ENCODE data around the gene OBP2A.

The OBP2A gene

GRCh38 chr9:135581636-135582426 is 35.9 kb downstream of the OBP2A start:
- no peak for DNase-seq

GRCh38 chr9:135582541-135582940 is 36.6 kb downstream of the OBP2A start:
- DNase-seq: no peak

GRCh38 chr9:135582966-135583687 is 37.2 kb downstream of the OBP2A start:
- no peak for DNase-seq

GRCh38 chr9:135583688-135584011 is 37.7 kb downstream of the OBP2A start:
- DNase-seq: no peak

- DNase-seq: no peak
These were observed 38.4 kb downstream of the OBP2A start for GRCh38 chr9:135584371-135584770.

GRCh38 chr9:135584934-135585333 is 39.0 kb downstream of the OBP2A start:
- no peak for DNase-seq

- DNase-seq: no peak
These were observed 40.7 kb downstream of the OBP2A start for GRCh38 chr9:135586601-135587109.

- no peak for DNase-seq
These were observed 41.7 kb downstream of the OBP2A start for GRCh38 chr9:135587658-135588057.

- DNase-seq: no peak
These were observed 42.4 kb downstream of the OBP2A start for GRCh38 chr9:135588371-135588770.

- no peak for DNase-seq
These were observed 43.1 kb downstream of the OBP2A start for GRCh38 chr9:135588886-135589595.

GRCh38 chr9:135589596-135590485 is 43.9 kb downstream of the OBP2A start:
- DNase-seq: no peak

- no peak for DNase-seq
These were observed 44.7 kb downstream of the OBP2A start for GRCh38 chr9:135590486-135591079.

GRCh38 chr9:135591506-135592330 is 45.8 kb downstream of the OBP2A start:
- no peak for DNase-seq

GRCh38 chr9:135592331-135592590 is 46.3 kb downstream of the OBP2A start:
- no peak for DNase-seq

GRCh38 chr9:135592625-135593024 is 46.7 kb downstream of the OBP2A start:
- DNase-seq: no peak

- DNase-seq: no peak
These were observed 50.3 kb downstream of the OBP2A start for GRCh38 chr9:135596211-135596610.

All from SHP77 treated with DMSO at 0.1 percent for 48 hours (cell line).